HG03196 (cell line): ENCODE measurements around the gene EEF1AKMT4.

Source experiments
- ATAC-seq: cut with Tn5 transposase; IDR thresholded peaks from one replicate; pipeline ENCODE4 v1.9.1; 2021; ENCODE audit not compliant: unreplicated experiment

The EEF1AKMT4 gene

DNA sequence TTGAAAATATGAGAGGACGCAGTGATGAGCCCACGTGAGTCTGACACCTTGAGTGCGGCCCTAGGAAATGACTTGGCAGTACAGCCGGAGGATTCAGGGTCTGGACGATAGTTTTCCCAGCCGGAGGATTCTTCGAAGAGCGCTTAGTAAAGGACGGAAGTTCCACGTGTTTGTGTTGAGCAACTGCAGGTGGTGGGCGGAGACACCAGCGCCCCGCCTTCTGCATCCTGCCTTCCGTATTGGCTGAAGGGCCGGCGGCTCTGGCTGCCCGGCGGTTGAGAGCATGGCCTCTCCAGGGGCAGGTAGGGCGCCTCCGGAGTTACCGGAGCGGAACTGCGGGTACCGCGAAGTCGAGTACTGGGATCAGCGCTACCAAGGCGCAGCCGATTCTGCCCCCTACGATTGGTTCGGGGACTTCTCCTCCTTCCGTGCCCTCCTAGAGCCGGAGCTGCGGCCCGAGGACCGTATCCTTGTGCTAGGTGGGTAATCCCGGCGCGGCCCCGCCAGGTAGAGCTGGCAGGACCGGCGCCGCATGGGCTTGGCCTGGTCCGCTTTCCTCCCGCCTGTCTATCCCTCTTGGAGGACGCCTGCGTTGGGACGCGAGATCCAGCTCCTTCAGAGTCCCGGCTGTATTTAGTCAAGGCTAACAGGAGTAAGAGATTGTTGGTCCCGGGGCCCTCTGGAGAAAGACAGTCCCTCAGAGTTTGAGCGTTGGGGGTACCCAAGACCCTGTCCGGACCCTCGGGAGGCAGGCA is at the start of gene EEF1AKMT4:
EEF1AKMT4 (plus strand) TSS at position 261 of the 755 bp plus-strand sequence; CDS start at position 284, 23 bp downstream.
- peak; percentile 88 for ATAC-seq

- ATAC-seq: no peak
Observed at GRCh38 chr3:184200825-184201224, 48.6 kb upstream of the EEF1AKMT4 start.

DNA sequence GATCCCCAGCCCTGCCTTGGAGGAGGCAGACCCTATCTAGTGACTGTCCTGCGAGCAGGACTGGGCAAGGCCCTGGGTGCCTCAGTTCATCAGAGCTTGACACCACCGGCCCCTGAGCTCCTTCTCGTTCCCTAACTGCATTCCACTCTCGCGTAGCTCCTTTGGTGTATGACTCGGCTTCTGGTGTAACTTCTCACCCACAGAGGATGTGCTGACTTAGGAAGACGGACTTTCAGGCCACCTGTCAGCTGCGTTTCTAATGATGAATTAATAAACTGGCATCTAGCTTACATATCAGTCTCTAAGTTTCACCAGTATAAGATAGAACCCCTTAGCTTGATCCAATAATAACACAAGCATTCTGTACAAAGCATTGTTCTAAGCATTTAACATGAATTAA is 45.9 kb upstream of the EEF1AKMT4 start:
- ATAC-seq: no peak

DNA sequence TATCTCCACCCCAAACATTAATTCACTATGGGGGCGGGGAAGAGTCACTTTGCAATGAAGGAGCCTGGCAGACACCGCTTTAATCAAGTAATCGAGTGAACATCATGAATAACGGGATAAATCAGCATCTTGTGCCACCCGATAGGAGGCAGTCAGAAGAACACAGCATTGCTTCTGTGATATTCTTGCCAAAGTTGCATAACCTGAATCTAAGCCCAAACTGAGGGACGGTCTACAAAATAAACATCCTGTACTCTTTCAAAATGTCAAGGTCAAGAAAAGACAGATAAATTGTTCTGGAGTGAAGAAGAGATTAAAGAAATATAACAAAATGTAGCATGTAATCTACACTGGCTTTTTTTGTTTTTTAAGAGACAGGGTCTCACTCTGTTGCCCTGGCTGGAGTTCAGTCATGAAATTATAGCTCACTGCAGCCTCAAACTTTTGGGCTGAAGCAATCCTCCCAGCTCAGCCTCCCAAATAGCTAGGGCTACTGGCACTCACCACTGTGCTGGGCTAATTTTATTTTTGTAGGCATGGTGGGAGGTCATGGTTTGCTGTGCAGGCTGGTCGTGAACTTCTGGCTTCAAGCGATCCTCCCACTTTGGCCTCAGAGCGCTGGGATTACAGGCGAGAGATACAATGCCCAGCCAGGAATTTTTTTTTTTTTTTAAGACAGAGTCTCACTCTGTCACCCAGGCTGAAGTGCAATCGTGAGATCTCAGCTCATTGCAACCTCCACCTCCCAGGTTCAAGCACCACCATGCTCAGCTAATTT is 40.1 kb upstream of the EEF1AKMT4 start:
- no peak for ATAC-seq

DNA sequence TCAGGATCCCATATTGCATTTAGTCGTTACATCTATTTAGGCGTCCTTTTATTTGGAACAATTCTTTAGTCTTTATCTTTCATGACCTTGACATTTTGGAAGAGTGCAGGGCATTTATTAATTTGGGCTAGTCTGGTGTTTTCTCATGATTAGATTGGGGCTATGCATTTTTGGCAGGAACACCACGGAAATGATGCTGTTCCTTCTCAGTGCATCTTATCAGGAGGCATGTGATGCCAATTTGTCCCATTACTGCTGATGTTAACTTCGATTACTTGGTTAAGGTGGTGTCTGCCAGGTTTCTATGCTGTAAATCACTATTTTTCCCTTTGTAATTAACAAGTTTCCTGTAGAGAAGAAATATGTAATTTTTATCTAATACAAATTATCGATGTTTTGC is 38.2 kb upstream of the EEF1AKMT4 start:
- no peak for ATAC-seq

- ATAC-seq: no peak
Observed at GRCh38 chr3:184211718-184212117, 37.8 kb upstream of the EEF1AKMT4 start.

- no peak for ATAC-seq
Observed at GRCh38 chr3:184218814-184219213, 30.7 kb upstream of the EEF1AKMT4 start.

GRCh38 chr3:184222521-184222920 is 27.0 kb upstream of the EEF1AKMT4 start:
- no peak for ATAC-seq

- ATAC-seq: no peak
Observed at GRCh38 chr3:184223946-184224345, 25.5 kb upstream of the EEF1AKMT4 start.

DNA sequence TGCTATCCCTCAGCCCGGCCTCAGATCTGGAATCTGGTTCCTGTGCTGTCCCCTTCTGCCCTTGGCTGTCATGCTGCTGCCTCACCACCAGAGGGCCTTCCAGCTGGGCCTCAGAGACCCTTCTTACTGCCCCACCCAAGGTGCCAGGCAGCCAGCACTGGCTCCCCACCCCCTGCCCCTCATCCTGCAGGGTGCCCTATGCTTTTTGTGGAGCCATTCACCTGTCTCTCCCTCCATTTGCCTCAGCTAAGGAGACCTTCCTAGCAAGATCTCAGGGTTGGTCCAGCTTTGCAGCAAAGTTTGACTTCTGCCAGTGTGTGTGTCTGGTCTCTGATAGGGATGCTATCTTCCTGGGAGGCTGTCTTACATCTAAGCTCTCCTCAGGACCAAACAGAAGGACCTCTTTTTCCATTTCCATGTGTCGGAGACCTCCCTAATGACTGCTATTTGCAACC is 22.0 kb upstream of the EEF1AKMT4 start:
- ATAC-seq: no peak

DNA sequence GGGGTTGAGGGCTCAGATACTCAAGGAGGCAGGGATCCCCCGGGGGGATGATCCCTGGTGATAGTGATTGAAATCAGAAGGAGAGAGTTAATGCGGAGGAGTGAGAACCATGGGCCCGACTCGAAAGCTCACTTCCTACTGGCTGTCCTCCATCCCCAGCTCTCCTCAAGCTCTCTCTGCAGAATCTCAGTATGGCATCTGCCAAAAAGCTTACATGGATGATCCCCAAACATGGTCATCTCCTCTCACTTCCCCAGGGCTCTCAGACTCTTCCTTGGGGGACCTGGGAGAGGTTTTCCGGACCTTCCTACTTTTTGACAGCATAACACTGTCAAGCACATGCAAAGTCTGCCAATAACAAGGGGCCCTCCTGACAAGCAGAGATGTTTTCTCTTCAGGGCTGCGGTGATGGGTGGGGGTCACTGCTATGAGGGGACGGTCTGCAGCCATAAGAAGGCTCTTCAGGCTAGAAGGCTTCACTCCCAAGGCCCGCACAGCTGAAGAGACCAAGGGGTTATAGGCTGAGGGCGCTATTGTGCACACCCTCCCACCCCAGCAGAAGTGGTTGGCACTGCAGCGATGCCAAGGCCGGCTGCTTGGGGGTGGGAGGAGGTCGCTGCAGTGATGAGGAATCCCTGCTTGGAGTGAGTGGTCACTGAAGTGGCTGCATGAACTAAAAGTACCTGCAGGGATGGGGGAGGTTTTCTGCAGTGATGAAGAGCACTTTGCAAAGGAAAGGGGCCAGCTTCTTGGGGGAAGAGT is 20.9 kb upstream of the EEF1AKMT4 start:
- no peak for ATAC-seq

- peak; percentile 52 for ATAC-seq
Observed at GRCh38 chr3:184229394-184230080, 19.9 kb upstream of the EEF1AKMT4 start, which contains the start of gene VWA5B2. VWA5B2 (plus strand) TSS chr3:184229585; CDS start chr3:184230529, 944 bp downstream.

- ATAC-seq: no peak
Observed at GRCh38 chr3:184230081-184230602, 19.3 kb upstream of the EEF1AKMT4 start.

GRCh38 chr3:184230603-184231528 is 18.6 kb upstream of the EEF1AKMT4 start:
- no peak for ATAC-seq

DNA sequence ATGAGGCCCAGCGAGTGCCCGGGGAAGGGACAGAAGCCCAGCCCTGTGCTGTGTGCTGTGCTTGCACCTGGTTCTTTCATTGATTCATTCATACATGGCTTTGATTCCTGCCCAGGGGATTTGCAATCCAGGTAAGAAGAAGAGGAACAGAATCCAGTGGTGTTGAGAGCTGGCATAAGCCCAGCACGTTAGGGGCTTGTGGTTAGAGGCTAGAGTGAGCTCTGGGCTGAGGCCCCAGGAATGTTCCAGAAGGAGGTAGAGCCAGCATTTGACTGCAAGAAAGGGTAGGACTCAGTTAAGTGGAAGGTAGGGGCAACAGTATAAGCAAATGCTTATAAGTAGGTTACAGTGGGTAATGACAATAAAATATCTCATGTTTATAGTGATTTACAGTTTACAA is 17.8 kb upstream of the EEF1AKMT4 start:
- no peak for ATAC-seq

DNA sequence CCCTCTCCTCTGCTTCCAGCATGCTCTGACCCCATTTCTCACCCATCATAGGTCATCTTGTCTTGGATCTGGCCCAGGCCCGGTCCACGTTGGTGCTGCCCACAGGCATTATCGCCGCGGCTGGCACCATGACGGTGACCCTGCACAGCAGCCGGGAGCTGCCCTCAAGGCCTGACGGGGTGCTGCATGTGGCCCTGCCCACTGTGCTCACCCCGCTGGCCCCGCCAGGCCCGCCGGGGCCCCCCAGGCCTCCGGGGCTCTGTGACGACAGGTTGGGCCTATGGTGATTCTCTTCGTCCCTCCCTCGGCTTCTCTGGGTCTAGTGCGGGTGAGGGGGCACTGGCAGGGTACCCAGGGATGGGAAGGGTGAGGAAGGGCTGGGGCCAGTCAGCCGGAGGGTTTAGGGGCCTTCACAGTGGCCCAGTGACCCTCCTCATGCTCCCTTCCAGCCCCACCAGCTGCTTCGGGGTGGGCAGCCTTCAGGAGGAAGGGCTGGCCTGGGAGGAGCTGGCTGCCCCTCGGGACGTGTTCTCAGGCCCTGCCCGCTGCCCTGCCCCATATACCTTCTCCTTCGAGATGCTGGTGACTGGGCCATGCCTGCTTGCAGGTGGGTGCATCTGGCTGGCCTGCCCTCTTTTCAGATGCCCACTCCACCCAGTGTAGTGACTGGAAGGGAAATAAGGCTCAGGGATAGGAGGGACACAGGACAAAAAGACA is 16.2 kb upstream of the EEF1AKMT4 start:
- ATAC-seq: no peak

DNA sequence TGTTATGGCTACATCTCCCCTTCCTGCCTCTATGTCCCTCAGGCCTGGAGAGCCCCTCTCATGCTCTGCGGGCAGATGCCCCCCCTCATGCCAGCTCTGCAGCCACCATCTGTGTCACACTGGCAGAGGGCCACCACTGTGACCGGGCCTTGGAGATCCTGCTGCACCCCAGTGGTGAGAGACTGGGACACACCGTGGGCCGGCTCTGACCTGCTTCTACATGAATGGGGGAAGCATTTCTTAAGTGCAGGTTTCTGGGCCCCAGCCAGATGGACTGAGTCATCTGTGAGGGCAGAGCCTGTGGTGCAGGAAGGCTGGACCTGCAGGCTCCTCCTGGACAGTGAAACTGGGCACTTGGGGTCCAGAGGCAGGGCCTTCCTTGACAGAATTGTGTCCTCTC is 15.2 kb upstream of the EEF1AKMT4 start:
- ATAC-seq: no peak

- no peak for ATAC-seq
Observed at GRCh38 chr3:184234671-184235380, 14.6 kb upstream of the EEF1AKMT4 start.
